ENCODE measurements around the gene ABCC4.

DNA sequence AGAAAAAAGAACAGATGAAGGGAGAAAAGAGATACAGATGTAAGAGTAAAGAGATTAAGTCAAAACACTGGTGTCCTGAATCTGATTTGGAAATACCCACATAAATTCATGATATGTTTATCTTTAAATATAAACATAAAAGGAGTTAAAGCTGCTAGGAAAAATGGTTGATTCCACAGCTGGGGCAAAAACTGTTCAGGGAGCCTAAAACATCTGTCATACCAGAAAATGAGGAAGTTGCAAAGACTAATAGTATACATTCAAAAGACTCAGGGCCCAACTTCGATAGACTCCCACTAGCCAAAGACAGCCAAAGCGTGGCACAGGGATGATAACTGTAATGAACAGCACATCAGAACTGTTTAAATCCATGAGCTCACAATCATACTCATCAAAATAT lies 62.0 kb downstream of the ABCC4 start:
- TF ChIP-seq, protein P1, sequence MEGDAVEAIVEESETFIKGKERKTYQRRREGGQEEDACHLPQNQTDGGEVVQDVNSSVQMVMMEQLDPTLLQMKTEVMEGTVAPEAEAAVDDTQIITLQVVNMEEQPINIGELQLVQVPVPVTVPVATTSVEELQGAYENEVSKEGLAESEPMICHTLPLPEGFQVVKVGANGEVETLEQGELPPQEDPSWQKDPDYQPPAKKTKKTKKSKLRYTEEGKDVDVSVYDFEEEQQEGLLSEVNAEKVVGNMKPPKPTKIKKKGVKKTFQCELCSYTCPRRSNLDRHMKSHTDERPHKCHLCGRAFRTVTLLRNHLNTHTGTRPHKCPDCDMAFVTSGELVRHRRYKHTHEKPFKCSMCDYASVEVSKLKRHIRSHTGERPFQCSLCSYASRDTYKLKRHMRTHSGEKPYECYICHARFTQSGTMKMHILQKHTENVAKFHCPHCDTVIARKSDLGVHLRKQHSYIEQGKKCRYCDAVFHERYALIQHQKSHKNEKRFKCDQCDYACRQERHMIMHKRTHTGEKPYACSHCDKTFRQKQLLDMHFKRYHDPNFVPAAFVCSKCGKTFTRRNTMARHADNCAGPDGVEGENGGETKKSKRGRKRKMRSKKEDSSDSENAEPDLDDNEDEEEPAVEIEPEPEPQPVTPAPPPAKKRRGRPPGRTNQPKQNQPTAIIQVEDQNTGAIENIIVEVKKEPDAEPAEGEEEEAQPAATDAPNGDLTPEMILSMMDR (conservative IDR thresholded peaks at IDR 0.05; ENCODE audit: low read depth, low read length) = no peak
- no peak for TF ChIP-seq EZH2 (IDR thresholded peaks at IDR 0.05; ENCODE audit: borderline replicate concordance, low read depth, low read length, poor library complexity, severe bottlenecking)

Measured in A673 (cell line).